GM12878 (cell line): Measurements from ENCODE around the gene ITGAL. TPM values are rescaled to one million over a fixed set of nuclear protein-coding genes. Genes with fewer than 3 reads are reported as not detected.

Experiments
- ATAC-seq: fragments of 200-7000 bp; cut with Tn5 transposase; 3 replicates; pipeline ENCODE4 v1.9.1; 2020; ENCODE audit warnings: mild to moderate bottlenecking, moderate library complexity
- BruUV-seq: library from RNA; stranded (reverse); fragments of 400-500 nt; replicated peaks from 2 replicates; lab custom pipeline; 2021; lab: Mats Ljungman, UMichigan
- CTCF ChIA-PET: fragments of 300-600 bp; sonication (Branson Sonifier 250); formaldehyde crosslinking; extraction: SDS; loops from one replicate; lab custom pipeline; 2021; ENCODE audit warnings: inconsistent platforms; lab: Yijun Ruan, JAX
- POLR2A ChIA-PET: fragments of 350-600 bp; formaldehyde crosslinking; extraction: SDS; loops from one replicate; lab custom pipeline; 2021; ENCODE audit warnings: inconsistent platforms; lab: Charles Lee
- RAD21 ChIA-PET: fragments of 300-600 bp; sonication (Branson Sonifier 250); formaldehyde crosslinking; loops from one replicate; lab custom pipeline; 2023; ENCODE audit warnings: antibody characterized with exemption; ENCODE audit not compliant: unreplicated experiment; lab: Charles Lee
- SMC1A ChIA-PET: fragments of 300-600 bp; sonication (Branson Sonifier 250); formaldehyde crosslinking; loops from one replicate; lab custom pipeline; 2023; ENCODE audit not compliant: unreplicated experiment, uncharacterized antibody; lab: Charles Lee
- DNase-seq: peaks from one replicate; pipeline ENCODE4 v3.0.0-alpha.2; 2011; ENCODE audit warnings: low read depth, low spot score
- FAIRE-seq: peaks from 3 replicates; lab custom pipeline; 2011; peaks lifted over from hg19 to GRCh38; lab: Jason Lieb, UNC
- H2AFZ ChIP-seq: 2 replicates; pipeline ENCODE4 v1.6.0; 2011; ENCODE audit warnings: low read depth, low read length, control low read depth; ENCODE audit not compliant: control insufficient read depth
- H3K27ac ChIP-seq: 2 replicates; pipeline ENCODE4 v1.5.1; 2011; ENCODE audit warnings: control low read depth; ENCODE audit not compliant: control insufficient read depth, insufficient read depth
- H3K27me3 ChIP-seq, 2 experiments: replicated peaks in 1 of 2; 2 replicates each; pipeline versions ENCODE4 v1.6.0 to v1.6.1; 2011; ENCODE audit warnings: low read length in 1 of 2; ENCODE audit not compliant: control insufficient read depth in 2 of 2, insufficient read depth in 2 of 2
- H3K36me3 ChIP-seq, 2 experiments: 2 replicates each; pipeline ENCODE4 v1.5.1; 2011; ENCODE audit warnings: low read length in 1 of 2; ENCODE audit not compliant: control insufficient read depth in 2 of 2, insufficient read depth in 2 of 2
- H3K4me1 ChIP-seq: 2 replicates; pipeline ENCODE4 v1.6.1; 2011; ENCODE audit warnings: mild to moderate bottlenecking, low read length, moderate library complexity, mixed read lengths; ENCODE audit not compliant: control insufficient read depth, insufficient read depth
- H3K4me2 ChIP-seq: 2 replicates; pipeline ENCODE4 v1.6.0; 2011; ENCODE audit warnings: control low read depth; ENCODE audit not compliant: control insufficient read depth, insufficient read depth
- H3K4me3 ChIP-seq: fragments of 200-600 bp; sonication (generic); 2 replicates; pipeline ENCODE4 v1.5.1; 2016
- H3K79me2 ChIP-seq: 2 replicates; pipeline ENCODE4 v1.6.0; 2011; ENCODE audit warnings: low read length; ENCODE audit not compliant: control insufficient read depth, insufficient read depth
- H3K9ac ChIP-seq: 2 replicates; pipeline ENCODE4 v1.8.0; 2011; ENCODE audit warnings: low read length, control low read depth, mixed read lengths; ENCODE audit not compliant: control insufficient read depth, insufficient read depth
- H3K9me3 ChIP-seq: replicated peaks from 3 replicates; pipeline ENCODE4 v1.5.1; 2011; ENCODE audit warnings: mild to moderate bottlenecking, low read length; ENCODE audit not compliant: control insufficient read depth, insufficient read depth
- H4K20me1 ChIP-seq: 2 replicates; pipeline ENCODE4 v1.6.0; 2011; ENCODE audit not compliant: control insufficient read depth, insufficient read depth
- HCFC1 ChIP-seq: fragments of 150-350 bp; IDR thresholded peaks from 2 replicates; pipeline ENCODE4 v1.6.1; 2014; ENCODE audit warnings: low read length
- IKZF2 ChIP-seq, 2 experiments: fragments of 450-650 bp; IDR thresholded peaks; 2 replicates each; pipeline ENCODE4 v1.6.1; 2017; ENCODE audit warnings: mild to moderate bottlenecking in 2 of 2, moderate library complexity in 2 of 2
- NR2F1 ChIP-seq: fragments of 450-650 bp; conservative IDR thresholded peaks from 2 replicates; pipeline ENCODE4 v1.6.1; 2017; ENCODE audit warnings: mild to moderate bottlenecking
- RAD21 ChIP-seq: IDR thresholded peaks from 2 replicates; pipeline ENCODE4 v1.6.1; 2011; ENCODE audit warnings: mild to moderate bottlenecking, low read depth, low read length, moderate library complexity; ENCODE audit not compliant: insufficient read depth
- WGBS: methylation state at CpG from one replicate; pipeline ENCODE4 v1.1.6; 2016; ENCODE audit warnings: low lambda C conversion rate; ENCODE audit not compliant: insufficient replicate concordance, insufficient coverage; ENCODE audit errors: missing lambda C conversion rate; 5-methylcytosine and 5-hydroxymethylcytosine counted together
- in situ Hi-C: fragments of 300-500 bp; cut with MboI; formaldehyde crosslinking; loops from 9 replicates; pipeline ENCODE4 v1.14.3; 2018; ENCODE audit warnings: mixed read lengths
- intact Hi-C: fragments of 100-400 bp; cut with micrococcal nuclease; formaldehyde crosslinking; loops from one replicate; pipeline ENCODE4 v1.14.2; 2022; ENCODE audit not compliant: unreplicated experiment
- polyA plus RNA-seq, 11 experiments: library from polyadenylated mRNA; depleted of rRNA in 4 of 11; unstranded in 6 of 11; stranded (reverse) in 5 of 11; fragments of >200 nt; fragmentation: Nextera tagmentation in 4 of 11; fragmentation: Illumina TruSeq in 1 of 11; extraction: Ambion mirVana in 4 of 11; extraction: Trizol in 1 of 11; gene quantifications; 1 replicate in 1 of 11; 2 replicates in 10 of 11; pipeline versions ENCODE4 v1.2.1 to v1.2.3, GENCODE V29; 2011 to 2016; ENCODE audit warnings: inconsistent platforms in 2 of 11, missing spikeins in 2 of 11, low read depth in 1 of 11
- total RNA-seq, 4 experiments: library from RNA; depleted of rRNA in 3 of 4; stranded (reverse); fragments of >200 nt in 3 of 4; fragmentation: Illumina TruSeq in 1 of 4; extraction: Trizol in 1 of 4; gene quantifications; 2 replicates each; pipeline versions ENCODE4 v1.2.1 to v1.2.3, GENCODE V29; 2013 to 2021
- TF ChIP-seq, protein P1 (sequence below): fragments of 450-650 bp; IDR thresholded peaks from 2 replicates; pipeline ENCODE4 v1.6.1; 2016; ENCODE audit warnings: mild to moderate bottlenecking, moderate library complexity, borderline replicate concordance
- TF ChIP-seq, protein P2 (sequence below): fragments of 450-650 bp; IDR thresholded peaks from 2 replicates; pipeline ENCODE4 v1.6.1; 2016; ENCODE audit warnings: mild to moderate bottlenecking

ITGAL gene
- total and polyA plus RNA-seq, 10 of the 15 experiments (the other 5 are each of a cell fraction or from before 2014, with no cell fraction given): 10.7 to 170 (median 96.9) TPM

DNA sequence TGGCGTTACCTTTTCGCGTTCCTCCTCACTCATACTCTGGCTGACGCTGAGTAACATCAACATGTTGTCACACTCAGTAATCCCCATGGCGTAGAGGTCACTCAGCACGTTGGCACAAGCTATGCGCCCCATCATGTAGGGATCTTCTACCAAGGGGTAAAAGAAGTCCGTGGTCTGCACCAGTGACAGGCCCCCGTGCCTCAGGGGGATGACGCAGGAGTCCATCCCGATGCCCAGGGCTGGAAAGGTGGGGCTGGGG is 27.5 kb upstream of the ITGAL start:
- Histone ChIP-seq H3K9ac (peak overlapping the region; percentile 96), H3K79me2 (peaks cover 18% of the 10 kb centered on the region), H3K27me3 (no peaks in the 10 kb centered on the region), H3K4me3 (peak overlapping the region; percentile 79), H2AFZ (peak overlapping the region; percentile 70; the same call in 1 of the 2 replicates), H3K36me3 (peaks cover 0 to 2% of the 10 kb centered on the region in 2 experiments; a peak in 2 of 4 replicates), H3K9me3 (no peaks in the 10 kb centered on the region), H3K27ac (peak overlapping the region; percentile 85), H3K4me1 (peaks cover 9% of the 10 kb centered on the region), H4K20me1 (no peaks in the 10 kb centered on the region), H3K4me2 (peak overlapping the region; percentile 86)
- in situ Hi-C loops (no loop called here), intact Hi-C loops (loop anchor here (2.0 to 5.0 kb wide), 2 partner anchors 28 to 92 kb away; partner anchors contain the start of gene ITGAL)
- ChIA-PET RAD21 (interaction anchor here (1.3 to 2.7 kb wide), 5 partner anchors 11 to 91 kb away, joined by 3 to 15 read pairs (median 4); partner anchors contain the start of gene DCTPP1), SMC1A (interaction anchor here (0.9 to 19.4 kb wide), 5 partner anchors 9 to 154 kb away, joined by 3 to 431 read pairs (median 4); partner anchors contain the start of genes DCTPP1 and ITGAL), POLR2A (interaction anchor here (0.5 to 5.4 kb wide), 8 partner anchors 12 to 213 kb away, joined by 3 to 31 read pairs (median 4); partner anchors contain the start of genes FBRS, ZNF747 and ZNF764), CTCF (interaction anchor here (1.0 to 8.2 kb wide), 6 partner anchors 12 to 152 kb away, joined by 3 to 60 read pairs (median 12); partner anchors contain the start of genes DCTPP1 and ZNF747)
- no peak for DNase-seq
- no peak for FAIRE-seq
- 37% methylated on average over 11 of the region's 11 CpGs for WGBS
- peak; percentile 39 for ATAC-seq
- TF ChIP-seq, protein P1, sequence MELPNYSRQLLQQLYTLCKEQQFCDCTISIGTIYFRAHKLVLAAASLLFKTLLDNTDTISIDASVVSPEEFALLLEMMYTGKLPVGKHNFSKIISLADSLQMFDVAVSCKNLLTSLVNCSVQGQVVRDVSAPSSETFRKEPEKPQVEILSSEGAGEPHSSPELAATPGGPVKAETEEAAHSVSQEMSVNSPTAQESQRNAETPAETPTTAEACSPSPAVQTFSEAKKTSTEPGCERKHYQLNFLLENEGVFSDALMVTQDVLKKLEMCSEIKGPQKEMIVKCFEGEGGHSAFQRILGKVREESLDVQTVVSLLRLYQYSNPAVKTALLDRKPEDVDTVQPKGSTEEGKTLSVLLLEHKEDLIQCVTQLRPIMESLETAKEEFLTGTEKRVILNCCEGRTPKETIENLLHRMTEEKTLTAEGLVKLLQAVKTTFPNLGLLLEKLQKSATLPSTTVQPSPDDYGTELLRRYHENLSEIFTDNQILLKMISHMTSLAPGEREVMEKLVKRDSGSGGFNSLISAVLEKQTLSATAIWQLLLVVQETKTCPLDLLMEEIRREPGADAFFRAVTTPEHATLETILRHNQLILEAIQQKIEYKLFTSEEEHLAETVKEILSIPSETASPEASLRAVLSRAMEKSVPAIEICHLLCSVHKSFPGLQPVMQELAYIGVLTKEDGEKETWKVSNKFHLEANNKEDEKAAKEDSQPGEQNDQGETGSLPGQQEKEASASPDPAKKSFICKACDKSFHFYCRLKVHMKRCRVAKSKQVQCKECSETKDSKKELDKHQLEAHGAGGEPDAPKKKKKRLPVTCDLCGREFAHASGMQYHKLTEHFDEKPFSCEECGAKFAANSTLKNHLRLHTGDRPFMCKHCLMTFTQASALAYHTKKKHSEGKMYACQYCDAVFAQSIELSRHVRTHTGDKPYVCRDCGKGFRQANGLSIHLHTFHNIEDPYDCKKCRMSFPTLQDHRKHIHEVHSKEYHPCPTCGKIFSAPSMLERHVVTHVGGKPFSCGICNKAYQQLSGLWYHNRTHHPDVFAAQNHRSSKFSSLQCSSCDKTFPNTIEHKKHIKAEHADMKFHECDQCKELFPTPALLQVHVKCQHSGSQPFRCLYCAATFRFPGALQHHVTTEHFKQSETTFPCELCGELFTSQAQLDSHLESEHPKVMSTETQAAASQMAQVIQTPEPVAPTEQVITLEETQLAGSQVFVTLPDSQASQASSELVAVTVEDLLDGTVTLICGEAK: 0 out of 2 replicates have a peak, but pooled peaks have one; percentile 30
- 0 out of 2 replicates have a peak, but pooled peaks have one; percentile 7 for TF ChIP-seq NR2F1
- peak in 1 of 2 experiments; percentile 14; a peak in 1 of 4 replicates for TF ChIP-seq IKZF2 (IDR thresholded peaks at IDR 0.05)
- TF ChIP-seq, protein P2, sequence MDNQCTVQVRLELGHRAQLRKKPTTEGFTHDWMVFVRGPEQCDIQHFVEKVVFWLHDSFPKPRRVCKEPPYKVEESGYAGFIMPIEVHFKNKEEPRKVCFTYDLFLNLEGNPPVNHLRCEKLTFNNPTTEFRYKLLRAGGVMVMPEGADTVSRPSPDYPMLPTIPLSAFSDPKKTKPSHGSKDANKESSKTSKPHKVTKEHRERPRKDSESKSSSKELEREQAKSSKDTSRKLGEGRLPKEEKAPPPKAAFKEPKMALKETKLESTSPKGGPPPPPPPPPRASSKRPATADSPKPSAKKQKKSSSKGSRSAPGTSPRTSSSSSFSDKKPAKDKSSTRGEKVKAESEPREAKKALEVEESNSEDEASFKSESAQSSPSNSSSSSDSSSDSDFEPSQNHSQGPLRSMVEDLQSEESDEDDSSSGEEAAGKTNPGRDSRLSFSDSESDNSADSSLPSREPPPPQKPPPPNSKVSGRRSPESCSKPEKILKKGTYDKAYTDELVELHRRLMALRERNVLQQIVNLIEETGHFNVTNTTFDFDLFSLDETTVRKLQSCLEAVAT: peak; percentile 22; the same call in 1 of the 2 replicates
- TF ChIP-seq RAD21: no peak
- no peak for TF ChIP-seq HCFC1
- no TSS peak for BruUV-seq
